Left ventricle myocardium inferior (tissue), 1 donor: ENCODE measurements around the gene RHOBTB1. TPM values are rescaled to one million over a fixed set of nuclear protein-coding genes. Genes with fewer than 3 reads are reported as not detected.

ENCODE experiments used
- DNase-seq: peaks from one replicate; pipeline ENCODE4 v3.0.0-alpha.2; 2020
- H3K27ac ChIP-seq: fragments of 200-600 bp; replicated peaks from 2 replicates; pipeline ENCODE4 v1.8.0; 2021
- H3K27me3 ChIP-seq: fragments of 200-600 bp; 2 replicates; pipeline ENCODE4 v1.8.0; 2021; ENCODE audit warnings: low read depth
- H3K36me3 ChIP-seq: fragments of 200-600 bp; 2 replicates; pipeline ENCODE4 v1.8.0; 2021
- H3K4me1 ChIP-seq: fragments of 200-600 bp; 2 replicates; pipeline ENCODE4 v1.8.0; 2021
- H3K4me3 ChIP-seq: fragments of 200-600 bp; 2 replicates; pipeline ENCODE4 v1.8.0; 2021; ENCODE audit warnings: mild to moderate bottlenecking, moderate library complexity
- H3K9me3 ChIP-seq: fragments of 200-600 bp; replicated peaks from 2 replicates; pipeline ENCODE4 v1.8.0; 2021
- intact Hi-C: fragments of 100-400 bp; cut with micrococcal nuclease; formaldehyde crosslinking; loops from one replicate; pipeline ENCODE4 v1.11.0; 2022
- total RNA-seq: library from RNA; stranded (reverse); fragmentation: NEBNext Ultra II Directional; extraction: Animal tissue kit (Norgen Biotek cat#: 25700); gene quantifications from one replicate; pipeline ENCODE4 v1.2.1, GENCODE V29; 2021
- TF ChIP-seq, protein P1 (sequence below): fragments of 200-600 bp; IDR thresholded peaks from 2 replicates; pipeline ENCODE4 v1.8.0; 2021; ENCODE audit warnings: antibody characterized with exemption, mild to moderate bottlenecking, borderline replicate concordance
- donor health status: DM: no; HTN: yes; CAD: no; lungs with severe emphysema.

Gene RHOBTB1
- total RNA-seq, 1 donor from 2014 or later: 16.6 TPM

DNA sequence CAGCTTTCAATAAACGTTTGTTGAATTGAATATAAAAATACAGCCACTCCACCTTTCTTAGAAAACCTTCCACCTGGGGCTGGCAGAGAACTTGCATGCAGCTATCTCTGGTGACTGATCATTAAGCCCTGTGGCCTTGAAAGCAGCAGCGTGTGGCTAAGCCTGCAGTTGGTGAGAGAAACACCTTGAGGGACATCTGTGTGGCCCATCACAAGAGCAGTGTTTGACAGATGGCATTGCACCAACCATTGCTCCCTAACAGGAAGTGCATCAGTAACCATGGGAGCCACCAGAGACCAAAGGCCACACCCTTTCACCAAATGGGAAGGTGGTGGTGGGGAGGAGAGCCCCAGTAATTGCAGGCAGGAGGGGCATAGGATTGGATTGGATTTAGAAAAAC lies 22.4 kb downstream of the RHOBTB1 start:
- Histone ChIP-seq H3K4me3 (no peak overlapping the region), H3K27ac (no peak overlapping the region), H3K36me3 (peaks cover 6% of the 10 kb centered on the region), H3K9me3 (peaks cover 3% of the 10 kb centered on the region), H3K27me3 (no peaks in the 10 kb centered on the region), H3K4me1 (peaks cover 24% of the 10 kb centered on the region)
- intact Hi-C loops: no loop called here
- TF ChIP-seq, protein P1, sequence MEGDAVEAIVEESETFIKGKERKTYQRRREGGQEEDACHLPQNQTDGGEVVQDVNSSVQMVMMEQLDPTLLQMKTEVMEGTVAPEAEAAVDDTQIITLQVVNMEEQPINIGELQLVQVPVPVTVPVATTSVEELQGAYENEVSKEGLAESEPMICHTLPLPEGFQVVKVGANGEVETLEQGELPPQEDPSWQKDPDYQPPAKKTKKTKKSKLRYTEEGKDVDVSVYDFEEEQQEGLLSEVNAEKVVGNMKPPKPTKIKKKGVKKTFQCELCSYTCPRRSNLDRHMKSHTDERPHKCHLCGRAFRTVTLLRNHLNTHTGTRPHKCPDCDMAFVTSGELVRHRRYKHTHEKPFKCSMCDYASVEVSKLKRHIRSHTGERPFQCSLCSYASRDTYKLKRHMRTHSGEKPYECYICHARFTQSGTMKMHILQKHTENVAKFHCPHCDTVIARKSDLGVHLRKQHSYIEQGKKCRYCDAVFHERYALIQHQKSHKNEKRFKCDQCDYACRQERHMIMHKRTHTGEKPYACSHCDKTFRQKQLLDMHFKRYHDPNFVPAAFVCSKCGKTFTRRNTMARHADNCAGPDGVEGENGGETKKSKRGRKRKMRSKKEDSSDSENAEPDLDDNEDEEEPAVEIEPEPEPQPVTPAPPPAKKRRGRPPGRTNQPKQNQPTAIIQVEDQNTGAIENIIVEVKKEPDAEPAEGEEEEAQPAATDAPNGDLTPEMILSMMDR: no peak
- DNase-seq: no peak

DNA sequence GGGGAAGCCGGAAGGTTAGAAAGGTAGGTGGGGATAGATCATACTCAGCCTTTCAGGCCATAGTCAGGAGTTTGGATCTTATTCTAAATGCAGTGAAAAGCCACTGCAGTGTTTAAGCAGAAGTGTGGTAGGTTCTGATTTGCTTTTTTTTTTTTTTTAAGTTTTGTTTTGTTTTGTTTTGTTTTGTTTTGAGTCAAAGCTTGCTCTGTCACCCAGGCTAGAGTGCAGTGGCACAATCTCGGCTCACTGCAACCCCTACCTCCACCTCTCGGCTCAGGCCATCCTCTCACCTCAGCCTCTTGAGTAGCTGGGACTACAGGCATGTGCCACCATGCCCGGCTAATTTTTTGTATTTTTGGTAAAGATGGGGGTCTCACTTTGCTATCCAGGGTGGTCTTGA lies 23.5 kb downstream of the RHOBTB1 start:
- Histone ChIP-seq H3K36me3 (peaks cover 6% of the 10 kb centered on the region), H3K27me3 (no peaks in the 10 kb centered on the region), H3K4me1 (peaks cover 28% of the 10 kb centered on the region), H3K4me3 (no peak overlapping the region), H3K27ac (no peak overlapping the region), H3K9me3 (peaks cover 3% of the 10 kb centered on the region)
- TF ChIP-seq, protein P1: no peak
- no peak for DNase-seq
- intact Hi-C loops: no loop called here

DNA sequence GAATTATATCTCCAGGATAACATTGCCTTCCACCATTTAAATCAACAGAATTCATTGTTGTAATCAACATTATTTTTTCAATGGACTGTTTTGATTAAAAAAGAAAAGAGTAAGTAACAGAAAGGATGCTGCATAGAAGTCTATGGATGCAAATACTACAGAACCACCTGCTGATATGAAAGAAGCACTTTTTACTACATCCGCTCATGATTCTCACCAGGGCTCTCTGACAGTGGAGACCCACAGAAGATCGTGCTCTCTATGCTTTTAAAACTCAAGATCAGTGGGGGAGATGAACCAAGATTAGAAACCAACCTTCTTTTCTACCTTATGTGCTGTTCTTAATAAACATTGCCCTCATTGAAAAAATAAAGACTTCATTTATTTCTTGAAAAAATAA lies 24.4 kb downstream of the RHOBTB1 start:
- TF ChIP-seq, protein P1: no peak
- Histone ChIP-seq H3K4me3 (no peak overlapping the region), H3K27me3 (no peaks in the 10 kb centered on the region), H3K9me3 (peaks cover 3% of the 10 kb centered on the region), H3K4me1 (peaks cover 38% of the 10 kb centered on the region), H3K27ac (no peak overlapping the region), H3K36me3 (no peaks in the 10 kb centered on the region)
- DNase-seq: no peak
- intact Hi-C loops: no loop called here

DNA sequence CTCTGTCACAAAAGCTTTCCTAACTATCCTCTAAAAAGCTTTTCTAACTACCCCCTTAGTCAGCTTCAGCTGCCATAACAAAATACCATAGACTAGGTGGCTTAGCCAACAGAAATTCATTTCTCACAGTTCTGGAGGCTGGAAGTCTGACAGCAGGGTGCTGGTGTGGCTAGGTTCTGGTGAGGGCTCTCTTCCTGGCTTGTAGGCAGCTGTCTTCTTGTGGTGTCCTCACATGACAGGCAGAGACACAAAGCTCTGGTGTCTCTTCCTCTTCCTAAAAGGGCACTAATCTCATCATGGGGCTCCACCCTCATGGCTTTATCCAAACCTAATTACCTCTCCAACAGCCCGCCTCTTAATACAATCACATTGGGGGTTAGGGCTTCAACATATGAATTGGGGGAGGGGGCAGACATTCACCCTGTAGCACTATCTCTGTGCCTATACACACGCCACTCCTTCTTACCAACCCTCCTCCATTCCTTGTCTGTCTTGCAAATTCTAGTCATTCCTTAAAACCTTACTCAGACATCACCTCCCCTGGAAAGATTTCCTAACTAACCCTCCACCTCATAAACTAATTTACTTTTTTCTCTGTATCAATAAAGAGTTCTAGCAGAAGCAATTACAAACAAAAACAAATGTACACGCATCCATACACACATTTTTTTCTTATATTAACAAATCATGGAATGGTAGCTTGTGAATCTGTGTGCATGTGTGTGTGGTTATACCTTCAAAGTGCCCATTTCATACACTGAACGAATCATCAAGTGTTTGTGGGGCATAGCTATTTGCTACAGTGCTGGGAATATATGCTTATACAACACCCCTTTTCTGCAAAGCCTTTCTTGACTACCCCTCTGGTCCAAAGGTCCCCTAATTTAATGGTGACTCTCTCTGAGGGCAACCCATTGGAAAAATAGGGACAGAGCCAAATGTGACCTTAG lies 26.4 kb downstream of the RHOBTB1 start:
- intact Hi-C loops: no loop called here
- TF ChIP-seq, protein P1: no peak
- Histone ChIP-seq H3K36me3 (no peaks in the 10 kb centered on the region), H3K4me1 (peaks cover 45% of the 10 kb centered on the region), H3K9me3 (peaks cover 3% of the 10 kb centered on the region), H3K27me3 (no peaks in the 10 kb centered on the region), H3K4me3 (no peak overlapping the region), H3K27ac (no peak overlapping the region)
- no peak for DNase-seq

DNA sequence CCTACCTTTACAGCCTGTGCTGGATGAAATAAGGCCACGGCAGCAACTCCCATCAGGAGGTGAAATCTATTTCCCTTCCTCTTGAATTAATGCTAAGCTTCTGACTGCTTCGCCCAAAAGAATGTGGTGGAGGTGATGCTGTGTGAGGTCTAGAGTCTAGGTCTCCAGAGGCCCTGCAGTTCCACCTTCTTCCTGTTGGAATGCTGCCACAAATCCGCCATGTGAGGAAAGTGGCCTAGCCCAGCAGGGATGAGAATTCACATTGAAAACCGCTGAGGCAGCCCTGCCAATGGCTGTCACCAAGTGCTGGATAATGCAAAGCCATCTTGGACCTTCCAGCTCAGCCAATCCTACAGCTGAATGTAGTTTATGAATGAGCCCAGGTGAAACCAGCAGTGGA lies 28.0 kb downstream of the RHOBTB1 start:
- Histone ChIP-seq H3K27ac (no peak overlapping the region), H3K36me3 (peaks cover 3% of the 10 kb centered on the region), H3K9me3 (peaks cover 3% of the 10 kb centered on the region), H3K4me1 (peaks cover 48% of the 10 kb centered on the region), H3K4me3 (no peak overlapping the region), H3K27me3 (no peaks in the 10 kb centered on the region)
- intact Hi-C loops: no loop called here
- TF ChIP-seq, protein P1: peak; percentile 30
- DNase-seq: no peak
